Gastroesophageal sphincter (tissue), 4 donors: ENCODE results near the gene CERK. TPM values are rescaled to one million over a fixed set of nuclear protein-coding genes. Genes with fewer than 3 reads are reported as not detected.

Experiments
- ATAC-seq: fragments of 150-250 bp; one replicate; pipeline ENCODE4 v1.9.1; 2016; ENCODE audit warnings: mild to moderate bottlenecking, moderate library complexity
- H3K27ac ChIP-seq, 4 donors: fragments of 200-600 bp; sonication (generic) in 3 of 4; 1 replicate in 3 of 4; 2 replicates in 1 of 4; pipeline ENCODE4 v1.5.1; 2016 to 2019
- H3K27me3 ChIP-seq: fragments of 200-600 bp; sonication (generic); one replicate; pipeline ENCODE4 v1.5.1; 2019
- H3K36me3 ChIP-seq, 2 donors: fragments of 200-600 bp; sonication (generic); one replicate each; pipeline ENCODE4 v1.5.1; 2019; ENCODE audit warnings: control low read depth in 1 of 2
- H3K4me1 ChIP-seq, 3 donors: fragments of 200-600 bp; sonication (generic); 1 replicate in 2 of 3; 2 replicates in 1 of 3; pipeline ENCODE4 v1.5.1; 2016 to 2019; ENCODE audit warnings: control low read depth in 2 of 3
- H3K4me3 ChIP-seq, 2 donors: fragments of 200-600 bp; sonication (generic); one replicate each; pipeline ENCODE4 v1.5.1; 2019; ENCODE audit warnings: mild to moderate bottlenecking in 1 of 2, moderate library complexity in 1 of 2
- H3K9me3 ChIP-seq, 3 donors: fragments of 200-600 bp; sonication (generic); one replicate each; pipeline ENCODE4 v1.5.1; 2017 to 2019; ENCODE audit warnings: control low read depth in 2 of 3
- EP300 ChIP-seq: sonication (generic); formaldehyde crosslinking; IDR thresholded peaks from one replicate; pipeline ENCODE4 v1.6.1; 2017; ENCODE audit warnings: antibody characterized with exemption, mild to moderate bottlenecking
- POLR2A ChIP-seq, 2 donors: fragments of 450-650 bp; IDR thresholded peaks; one replicate each; pipeline ENCODE4 v1.6.1; 2017; ENCODE audit warnings: antibody characterized with exemption in 2 of 2, mild to moderate bottlenecking in 2 of 2, moderate library complexity in 1 of 2
- POLR2AphosphoS5 ChIP-seq: sonication (generic); formaldehyde crosslinking; IDR thresholded peaks from one replicate; pipeline ENCODE4 v1.6.1; 2017; ENCODE audit warnings: antibody characterized with exemption
- WGBS, 2 donors: methylation state at CpG; one replicate each; pipeline ENCODE4 v1.1.5; 2018; ENCODE audit warnings: low coverage in 1 of 2; 5-methylcytosine and 5-hydroxymethylcytosine counted together
- total RNA-seq, 4 donors: library from RNA; depleted of rRNA; stranded (reverse); fragments of >200 nt; gene quantifications; one replicate each; pipeline ENCODE4 v1.1.0, GENCODE V29; 2016
- TF ChIP-seq, protein P1 (sequence below), 4 experiments: fragments of 200-600 bp in 2 of 4; fragments of 450-650 bp in 2 of 4; sonication (generic) in 1 of 4; IDR thresholded peaks; one replicate each; pipeline ENCODE4 v1.5.1; 2017 to 2019; ENCODE audit warnings: antibody characterized with exemption in 4 of 4, mild to moderate bottlenecking in 2 of 4, moderate library complexity in 2 of 4

Gene CERK
- total RNA-seq, 4 donors from 2014 or later: 44.6 to 55.9 (median 45.6) TPM

DNA sequence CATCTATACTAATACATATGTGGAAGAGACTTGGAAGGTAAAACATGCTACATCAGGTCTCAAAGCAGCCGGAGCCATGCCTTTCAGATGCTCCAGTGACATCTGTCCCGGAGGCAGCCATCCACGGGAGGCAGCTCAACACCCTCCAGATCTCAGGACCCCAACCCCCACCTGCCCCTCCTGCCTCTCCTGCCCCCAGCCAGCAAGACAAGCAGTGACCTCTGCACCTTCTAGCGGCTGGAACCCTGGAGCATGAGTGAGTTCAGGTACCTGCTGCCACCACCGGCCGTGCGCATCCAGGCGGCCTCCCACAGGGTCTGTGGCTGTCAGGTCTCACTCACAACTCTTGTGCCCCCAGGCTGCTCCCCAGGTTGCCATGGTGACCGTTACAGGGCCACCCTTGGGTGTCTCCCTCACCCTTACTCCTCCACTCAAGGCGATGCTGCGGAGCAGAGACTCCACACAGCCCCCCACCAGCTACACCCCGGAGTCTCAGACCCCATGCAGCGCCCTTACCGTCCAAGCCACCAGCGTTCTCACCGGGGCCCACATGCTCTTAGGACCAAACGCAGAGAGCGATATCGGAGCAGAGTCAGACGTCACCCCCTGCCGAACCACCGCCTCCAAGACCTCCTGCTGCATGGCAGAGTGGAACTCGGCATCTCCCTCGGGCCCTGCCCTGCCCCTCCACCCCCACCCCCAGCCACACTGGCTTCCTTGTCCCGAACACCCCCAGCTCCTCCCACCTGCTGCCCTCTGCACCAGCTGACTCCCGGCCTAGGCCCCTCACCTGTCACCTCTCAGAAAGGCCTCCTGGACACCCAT is 34.7 kb downstream of the CERK start:
- Histone ChIP-seq H3K27me3 (no peaks in the 10 kb centered on the region), H3K9me3 (no peaks in the 10 kb centered on the region), H3K36me3 (peaks cover 0 to 100% of the 10 kb centered on the region in 2 donors), H3K4me1 (no peaks in the 10 kb centered on the region), H3K27ac (no peak overlapping the region), H3K4me3 (no peak overlapping the region)
- 93 to 94% methylated on average over 3 to 10 of the region's 26 CpGs for WGBS, 2 donors
- no peak for ATAC-seq
- TF ChIP-seq POLR2AphosphoS5 (no peak), POLR2A (IDR thresholded peaks at IDR 0.05) (no peak), EP300 (no peak)
- TF ChIP-seq, protein P1, sequence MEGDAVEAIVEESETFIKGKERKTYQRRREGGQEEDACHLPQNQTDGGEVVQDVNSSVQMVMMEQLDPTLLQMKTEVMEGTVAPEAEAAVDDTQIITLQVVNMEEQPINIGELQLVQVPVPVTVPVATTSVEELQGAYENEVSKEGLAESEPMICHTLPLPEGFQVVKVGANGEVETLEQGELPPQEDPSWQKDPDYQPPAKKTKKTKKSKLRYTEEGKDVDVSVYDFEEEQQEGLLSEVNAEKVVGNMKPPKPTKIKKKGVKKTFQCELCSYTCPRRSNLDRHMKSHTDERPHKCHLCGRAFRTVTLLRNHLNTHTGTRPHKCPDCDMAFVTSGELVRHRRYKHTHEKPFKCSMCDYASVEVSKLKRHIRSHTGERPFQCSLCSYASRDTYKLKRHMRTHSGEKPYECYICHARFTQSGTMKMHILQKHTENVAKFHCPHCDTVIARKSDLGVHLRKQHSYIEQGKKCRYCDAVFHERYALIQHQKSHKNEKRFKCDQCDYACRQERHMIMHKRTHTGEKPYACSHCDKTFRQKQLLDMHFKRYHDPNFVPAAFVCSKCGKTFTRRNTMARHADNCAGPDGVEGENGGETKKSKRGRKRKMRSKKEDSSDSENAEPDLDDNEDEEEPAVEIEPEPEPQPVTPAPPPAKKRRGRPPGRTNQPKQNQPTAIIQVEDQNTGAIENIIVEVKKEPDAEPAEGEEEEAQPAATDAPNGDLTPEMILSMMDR (IDR thresholded peaks at IDR 0.05): no peak

GRCh38 chr22:46701262-46701661 is 36.8 kb downstream of the CERK start:
- no peaks in the 10 kb centered on the region for H3K9me3 ChIP-seq
- H3K4me1 ChIP-seq: no peaks in the 10 kb centered on the region
- peaks cover 0 to 100% of the 10 kb centered on the region in 2 donors for H3K36me3 ChIP-seq
- WGBS, 2 donors: 63% methylated on average over 2 of the region's 33 CpGs; no CpG with 5 or more reads in 1 of the 2 donors
- no peaks in the 10 kb centered on the region for H3K27me3 ChIP-seq
- no peak overlapping the region for H3K27ac ChIP-seq
- no peak for ATAC-seq
- TF ChIP-seq POLR2A (IDR thresholded peaks at IDR 0.05) (no peak), POLR2AphosphoS5 (no peak), EP300 (no peak)
- TF ChIP-seq, protein P1 (IDR thresholded peaks at IDR 0.05): no peak
- no peak overlapping the region for H3K4me3 ChIP-seq

- Histone ChIP-seq H3K27me3 (no peaks in the 10 kb centered on the region), H3K36me3 (peaks cover 0 to 100% of the 10 kb centered on the region in 2 donors), H3K27ac (no peak overlapping the region), H3K9me3 (no peaks in the 10 kb centered on the region), H3K4me3 (no peak overlapping the region), H3K4me1 (no peaks in the 10 kb centered on the region)
- 60% methylated on average over 1 of the region's 17 CpGs; no CpG with 5 or more reads in 1 of the 2 donors for WGBS, 2 donors
- TF ChIP-seq, protein P1 (IDR thresholded peaks at IDR 0.05): no peak
- no peak for TF ChIP-seq EP300
- no peak for TF ChIP-seq POLR2AphosphoS5
- no peak for TF ChIP-seq POLR2A (IDR thresholded peaks at IDR 0.05)
- no peak for ATAC-seq
These were observed 39.0 kb downstream of the CERK start for GRCh38 chr22:46699091-46699490.

DNA sequence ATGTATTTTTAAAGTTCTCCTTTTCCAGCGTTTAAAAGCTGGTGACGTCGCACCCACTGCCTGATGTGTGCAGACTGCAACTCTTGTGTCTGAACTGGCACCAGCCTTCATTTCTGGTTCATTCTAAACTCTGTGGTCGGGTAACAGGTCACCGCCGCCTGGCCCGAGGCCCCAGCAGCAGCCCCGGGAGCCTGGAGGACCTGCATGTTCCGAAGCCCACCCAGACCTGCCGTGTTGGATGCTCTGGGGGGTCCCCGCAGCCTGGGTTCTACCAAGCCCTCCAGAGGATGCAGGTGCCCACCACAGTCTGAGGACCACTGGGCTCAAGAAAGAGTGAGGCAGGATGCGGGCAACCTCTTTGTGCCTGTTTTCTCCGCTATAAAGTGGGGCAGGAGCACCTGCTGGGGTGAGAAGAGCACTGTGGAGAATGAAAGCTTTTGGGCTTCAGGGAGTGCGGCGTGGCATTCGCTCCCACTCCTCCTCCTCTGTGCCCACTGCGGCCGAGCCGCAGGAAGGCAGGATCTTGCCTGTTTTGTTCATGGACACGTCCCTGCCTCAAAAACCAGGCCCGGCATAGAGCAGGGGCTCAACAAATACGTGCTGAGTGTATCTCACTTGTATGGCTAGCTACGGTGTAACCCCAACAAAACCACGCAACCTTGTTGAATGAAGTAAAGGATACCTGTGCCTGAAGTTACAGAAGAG is 40.1 kb downstream of the CERK start:
- Histone ChIP-seq H3K36me3 (peaks cover 0 to 100% of the 10 kb centered on the region in 2 donors), H3K9me3 (no peaks in the 10 kb centered on the region), H3K4me1 (no peaks in the 10 kb centered on the region), H3K27ac (no peak overlapping the region), H3K27me3 (no peaks in the 10 kb centered on the region), H3K4me3 (no peak overlapping the region)
- ATAC-seq: no peak
- no peak for TF ChIP-seq POLR2A (IDR thresholded peaks at IDR 0.05)
- no peak for TF ChIP-seq EP300
- TF ChIP-seq, protein P1 (IDR thresholded peaks at IDR 0.05): no peak
- TF ChIP-seq POLR2AphosphoS5: no peak
- 87 to 92% methylated on average over 7 to 10 of the region's 24 CpGs for WGBS, 2 donors
